GM12878 (cell line): Measurements from ENCODE around the gene RNF31.

Experiments used
- CTCF ChIP-seq, 3 experiments: IDR thresholded peaks in 2 of 3; conservative IDR thresholded peaks in 1 of 3; 2 replicates each; pipeline ENCODE4 v1.5.1; 2011; ENCODE audit warnings: low read depth in 3 of 3, low read length in 3 of 3, mild to moderate bottlenecking in 3 of 3, control low read depth in 2 of 3, moderate library complexity in 2 of 3, inconsistent platforms in 1 of 3, mixed read lengths in 1 of 3; ENCODE audit not compliant: control insufficient read depth in 2 of 3, insufficient read depth in 1 of 3; ENCODE audit errors: extremely low read depth in 1 of 3
- GABPA ChIP-seq: IDR thresholded peaks from 2 replicates; pipeline ENCODE4 v1.6.1; 2014; ENCODE audit warnings: antibody characterized with exemption, low read depth, mild to moderate bottlenecking, inconsistent platforms
- MTA2 ChIP-seq: fragments of 450-650 bp; IDR thresholded peaks from 2 replicates; pipeline ENCODE4 v1.6.1; 2016; ENCODE audit warnings: low read depth, mild to moderate bottlenecking, moderate library complexity
- POLR2A ChIP-seq: IDR thresholded peaks from 2 replicates; pipeline ENCODE4 v1.6.1; 2011; ENCODE audit warnings: low read depth, mild to moderate bottlenecking, low read length
- POLR2AphosphoS5 ChIP-seq: IDR thresholded peaks from 2 replicates; pipeline ENCODE4 v1.6.1; 2011; ENCODE audit warnings: mild to moderate bottlenecking, low read length, inconsistent platforms
- TF ChIP-seq, protein P1 (sequence below): IDR thresholded peaks from 2 replicates; pipeline ENCODE4 v1.6.1; 2012; ENCODE audit warnings: mild to moderate bottlenecking, low read depth, low read length

- TF ChIP-seq GABPA (no peak), POLR2AphosphoS5 (no peak), POLR2A (no peak), CTCF (IDR thresholded peaks at IDR 0.05 in 2 of 3, conservative IDR thresholded peaks at IDR 0.05 in 1 of 3; ENCODE audit: control insufficient read depth in 2 of 3, extremely low read depth in 1 of 3, insufficient read depth in 1 of 3, low read depth in 3 of 3, low read length in 3 of 3) (no peak), MTA2 (no peak)
- TF ChIP-seq, protein P1, sequence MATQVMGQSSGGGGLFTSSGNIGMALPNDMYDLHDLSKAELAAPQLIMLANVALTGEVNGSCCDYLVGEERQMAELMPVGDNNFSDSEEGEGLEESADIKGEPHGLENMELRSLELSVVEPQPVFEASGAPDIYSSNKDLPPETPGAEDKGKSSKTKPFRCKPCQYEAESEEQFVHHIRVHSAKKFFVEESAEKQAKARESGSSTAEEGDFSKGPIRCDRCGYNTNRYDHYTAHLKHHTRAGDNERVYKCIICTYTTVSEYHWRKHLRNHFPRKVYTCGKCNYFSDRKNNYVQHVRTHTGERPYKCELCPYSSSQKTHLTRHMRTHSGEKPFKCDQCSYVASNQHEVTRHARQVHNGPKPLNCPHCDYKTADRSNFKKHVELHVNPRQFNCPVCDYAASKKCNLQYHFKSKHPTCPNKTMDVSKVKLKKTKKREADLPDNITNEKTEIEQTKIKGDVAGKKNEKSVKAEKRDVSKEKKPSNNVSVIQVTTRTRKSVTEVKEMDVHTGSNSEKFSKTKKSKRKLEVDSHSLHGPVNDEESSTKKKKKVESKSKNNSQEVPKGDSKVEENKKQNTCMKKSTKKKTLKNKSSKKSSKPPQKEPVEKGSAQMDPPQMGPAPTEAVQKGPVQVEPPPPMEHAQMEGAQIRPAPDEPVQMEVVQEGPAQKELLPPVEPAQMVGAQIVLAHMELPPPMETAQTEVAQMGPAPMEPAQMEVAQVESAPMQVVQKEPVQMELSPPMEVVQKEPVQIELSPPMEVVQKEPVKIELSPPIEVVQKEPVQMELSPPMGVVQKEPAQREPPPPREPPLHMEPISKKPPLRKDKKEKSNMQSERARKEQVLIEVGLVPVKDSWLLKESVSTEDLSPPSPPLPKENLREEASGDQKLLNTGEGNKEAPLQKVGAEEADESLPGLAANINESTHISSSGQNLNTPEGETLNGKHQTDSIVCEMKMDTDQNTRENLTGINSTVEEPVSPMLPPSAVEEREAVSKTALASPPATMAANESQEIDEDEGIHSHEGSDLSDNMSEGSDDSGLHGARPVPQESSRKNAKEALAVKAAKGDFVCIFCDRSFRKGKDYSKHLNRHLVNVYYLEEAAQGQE: no peak
Observed at GRCh38 chr14:24132061-24132685, 15.1 kb upstream of the RNF31 start.
